ENCODE results near the gene ABHD13.

- TF ChIP-seq EZH2phosphoT487 (IDR thresholded peaks at IDR 0.05; ENCODE audit: borderline replicate concordance): no peak
- no peak for TF ChIP-seq POLR2A (IDR thresholded peaks at IDR 0.05; ENCODE audit: borderline replicate concordance, extremely low read depth, insufficient read depth, insufficient read length)
- no peak for TF ChIP-seq SIN3A (IDR thresholded peaks at IDR 0.05; ENCODE audit: low read depth)
- TF ChIP-seq CTCF (IDR thresholded peaks at IDR 0.05 in 2 of 3, conservative IDR thresholded peaks at IDR 0.05 in 1 of 3; ENCODE audit: borderline replicate concordance in 1 of 3, insufficient read depth in 1 of 3, low read depth in 2 of 3, low read length in 2 of 3): no peak
- TF ChIP-seq MAX (IDR thresholded peaks at IDR 0.05): no peak
- no peak for TF ChIP-seq RAD21 (IDR thresholded peaks at IDR 0.05; ENCODE audit: low read depth)
- no peak for TF ChIP-seq ZFX (IDR thresholded peaks at IDR 0.05)
Measured at GRCh38 chr13:108182652-108183051, 35.5 kb upstream of the ABHD13 start.

Measured in HCT116 (cell line).